Stomach (tissue), 9 donors: Measurements from ENCODE around the gene CFAP53. TPM values are rescaled to one million over a fixed set of nuclear protein-coding genes. Genes with fewer than 3 reads are reported as not detected.

Experiments used
- DNase-seq, 2 donors: peaks; one replicate each; pipeline versions ENCODE4 v3.0.0 to v3.0.0-alpha.2; 2013 to 2019
- H3K27ac ChIP-seq, 5 donors: fragments of 200-600 bp in 4 of 5; sonication (generic) in 4 of 5; one replicate each; pipeline ENCODE4 v1.5.1; 2013 to 2019; ENCODE audit warnings: mild to moderate bottlenecking in 1 of 5, moderate library complexity in 1 of 5
- H3K27me3 ChIP-seq, 3 donors: fragments of 200-600 bp; sonication (generic); one replicate each; pipeline ENCODE4 v1.5.1; 2017 to 2019; ENCODE audit warnings: mixed run types in 1 of 3
- H3K36me3 ChIP-seq, 4 donors: fragments of 200-600 bp; sonication (generic); 1 replicate in 3 of 4; 2 replicates in 1 of 4; pipeline ENCODE4 v1.5.1; 2016 to 2019
- H3K4me1 ChIP-seq, 4 donors: fragments of 200-600 bp; sonication (generic); one replicate each; pipeline ENCODE4 v1.5.1; 2016 to 2019
- H3K4me3 ChIP-seq, 4 donors: fragments of 200-600 bp; sonication (generic) in 3 of 4; one replicate each; pipeline ENCODE4 v1.5.1; 2016 to 2019; ENCODE audit warnings: mild to moderate bottlenecking in 1 of 4
- H3K9me3 ChIP-seq, 4 donors: fragments of 200-600 bp; sonication (generic); one replicate each; pipeline ENCODE4 v1.5.1; 2016 to 2019
- EP300 ChIP-seq: sonication (generic); formaldehyde crosslinking; IDR thresholded peaks from one replicate; pipeline ENCODE4 v1.6.1; 2017; ENCODE audit warnings: antibody characterized with exemption
- POLR2A ChIP-seq, 4 donors: fragments of 450-650 bp; IDR thresholded peaks; one replicate each; pipeline ENCODE4 v1.6.1; 2016; ENCODE audit warnings: antibody characterized with exemption in 4 of 4, control low read depth in 2 of 4, mild to moderate bottlenecking in 1 of 4, moderate library complexity in 1 of 4
- POLR2AphosphoS5 ChIP-seq, 3 donors: sonication (generic); formaldehyde crosslinking; IDR thresholded peaks; one replicate each; pipeline ENCODE4 v1.6.1; 2016; ENCODE audit warnings: antibody characterized with exemption in 3 of 3
- WGBS, 5 donors: extraction: QIAGEN DNeasy Blood & Tissue Kit in 3 of 5; methylation state at CpG; one replicate each; pipeline versions ENCODE4 v1.1.5 to v1.1.7; 2013 to 2018; 5-methylcytosine and 5-hydroxymethylcytosine counted together
- intact Hi-C: fragments of 100-400 bp; cut with DNase I; formaldehyde crosslinking; loops from one replicate; pipeline ENCODE4 v1.15.1; 2023; ENCODE audit warnings: low total_unique reads
- polyA plus RNA-seq, 3 donors: library from polyadenylated mRNA; stranded (reverse); fragments of 200-250 nt; gene quantifications; one replicate each; pipeline ENCODE4 v1.2.3, GENCODE V29; 2013
- total RNA-seq, 5 donors: library from RNA; depleted of rRNA; stranded (reverse); fragments of >200 nt; gene quantifications; one replicate each; pipeline versions ENCODE4 v1.1.0 to v1.2.3, GENCODE V29; 2014 to 2016
- TF ChIP-seq, protein P1 (sequence below), 7 experiments: fragments of 450-650 bp in 4 of 7; fragments of 200-600 bp in 3 of 7; sonication (generic) in 3 of 7; IDR thresholded peaks; one replicate each; pipeline ENCODE4 v1.5.1; 2016 to 2019; ENCODE audit warnings: antibody characterized with exemption in 7 of 7, control low read depth in 2 of 7, mild to moderate bottlenecking in 1 of 7
- donor health status: healthy with polysubstance abuse.
- donor health status: Bipolar disorder and iron deficiency.
- donor health status: healthy.

The CFAP53 gene
- total and polyA plus RNA-seq, 8 donors = 0.25 to 4.1 (median 0.73) TPM; not detected in 4

DNA sequence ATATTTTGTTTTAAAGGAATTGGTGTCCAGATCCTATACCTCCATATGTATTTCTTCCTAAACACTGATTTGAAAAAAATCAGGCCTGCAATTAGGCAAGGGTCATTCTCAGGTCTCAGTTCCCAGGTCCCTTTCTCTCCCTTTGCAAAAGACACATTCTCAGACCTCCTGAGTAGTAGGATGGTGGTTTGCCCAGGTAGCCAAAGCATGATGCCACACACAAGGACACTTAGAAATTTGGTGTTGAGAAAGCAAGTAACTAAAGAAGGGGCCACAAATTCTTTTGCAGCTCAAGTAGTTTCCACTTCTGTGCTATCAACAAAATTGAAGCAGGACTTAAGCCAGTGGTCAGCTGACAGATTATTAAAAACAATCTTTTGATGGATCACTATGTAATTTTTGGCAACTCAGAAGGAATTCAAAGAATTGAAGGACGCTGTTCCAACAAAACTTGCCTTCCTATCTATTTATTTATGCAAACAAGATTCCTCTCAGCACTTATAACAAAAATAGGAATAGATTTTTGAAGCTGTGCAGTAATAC, 64.7 kb downstream of the CFAP53 start:
- no peak overlapping the region for H3K27ac ChIP-seq
- H3K4me3 ChIP-seq = no peak overlapping the region
- peaks cover 0 to 6% (median 0%) of the 10 kb centered on the region in 4 donors for H3K4me1 ChIP-seq
- TF ChIP-seq, protein P1, sequence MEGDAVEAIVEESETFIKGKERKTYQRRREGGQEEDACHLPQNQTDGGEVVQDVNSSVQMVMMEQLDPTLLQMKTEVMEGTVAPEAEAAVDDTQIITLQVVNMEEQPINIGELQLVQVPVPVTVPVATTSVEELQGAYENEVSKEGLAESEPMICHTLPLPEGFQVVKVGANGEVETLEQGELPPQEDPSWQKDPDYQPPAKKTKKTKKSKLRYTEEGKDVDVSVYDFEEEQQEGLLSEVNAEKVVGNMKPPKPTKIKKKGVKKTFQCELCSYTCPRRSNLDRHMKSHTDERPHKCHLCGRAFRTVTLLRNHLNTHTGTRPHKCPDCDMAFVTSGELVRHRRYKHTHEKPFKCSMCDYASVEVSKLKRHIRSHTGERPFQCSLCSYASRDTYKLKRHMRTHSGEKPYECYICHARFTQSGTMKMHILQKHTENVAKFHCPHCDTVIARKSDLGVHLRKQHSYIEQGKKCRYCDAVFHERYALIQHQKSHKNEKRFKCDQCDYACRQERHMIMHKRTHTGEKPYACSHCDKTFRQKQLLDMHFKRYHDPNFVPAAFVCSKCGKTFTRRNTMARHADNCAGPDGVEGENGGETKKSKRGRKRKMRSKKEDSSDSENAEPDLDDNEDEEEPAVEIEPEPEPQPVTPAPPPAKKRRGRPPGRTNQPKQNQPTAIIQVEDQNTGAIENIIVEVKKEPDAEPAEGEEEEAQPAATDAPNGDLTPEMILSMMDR (IDR thresholded peaks at IDR 0.05) = no peak
- TF ChIP-seq POLR2A (IDR thresholded peaks at IDR 0.05) = no peak
- no peak for TF ChIP-seq EP300
- TF ChIP-seq POLR2AphosphoS5 (IDR thresholded peaks at IDR 0.05) = no peak
- intact Hi-C loops = no loop called here
- no peaks in the 10 kb centered on the region for H3K36me3 ChIP-seq
- H3K27me3 ChIP-seq = peaks cover 0 to 62% (median 3%) of the 10 kb centered on the region in 3 donors
- 45 to 74% (median 62%) methylated on average over 1 of the region's 1 CpG for WGBS, 5 donors
- DNase-seq = no peak
- H3K9me3 ChIP-seq = peaks cover 0 to 8% (median 0%) of the 10 kb centered on the region in 4 donors

DNA sequence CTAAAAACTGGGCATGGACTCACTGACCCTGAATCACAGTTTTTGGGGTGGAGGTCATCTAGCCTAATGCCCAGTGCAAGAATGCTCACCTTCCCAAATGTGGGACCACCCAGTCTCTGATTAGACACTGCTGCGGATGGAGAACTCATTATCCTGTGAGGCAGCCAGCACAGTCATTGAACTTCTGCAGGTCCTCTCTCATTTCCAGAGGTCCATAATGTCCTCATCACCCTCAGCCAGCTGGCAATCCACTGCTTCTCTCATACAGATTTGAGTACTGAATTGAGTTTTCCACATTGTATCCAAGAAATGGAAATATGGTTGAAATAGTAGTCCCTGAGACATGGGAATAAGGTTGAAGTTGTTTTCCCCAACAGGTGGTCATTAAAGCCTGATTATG, 66.4 kb downstream of the CFAP53 start:
- 52 to 100% (median 94%) methylated on average over 1 of the region's 1 CpG for WGBS, 5 donors
- H3K4me1 ChIP-seq = peaks cover 0 to 13% (median 6%) of the 10 kb centered on the region in 4 donors
- DNase-seq = no peak
- no peak overlapping the region for H3K4me3 ChIP-seq
- H3K27me3 ChIP-seq = peaks cover 0 to 68% (median 3%) of the 10 kb centered on the region in 3 donors
- no peak for TF ChIP-seq POLR2A (IDR thresholded peaks at IDR 0.05)
- TF ChIP-seq POLR2AphosphoS5 (IDR thresholded peaks at IDR 0.05) = no peak
- no peak for TF ChIP-seq EP300
- no peaks in the 10 kb centered on the region for H3K36me3 ChIP-seq
- intact Hi-C loops = loop anchor here (10.0 kb wide), 1 partner anchor 685 kb away; no protein-coding TSS in a partner anchor
- H3K9me3 ChIP-seq = peaks cover 0 to 8% (median 0%) of the 10 kb centered on the region in 4 donors
- H3K27ac ChIP-seq = no peak overlapping the region

DNA sequence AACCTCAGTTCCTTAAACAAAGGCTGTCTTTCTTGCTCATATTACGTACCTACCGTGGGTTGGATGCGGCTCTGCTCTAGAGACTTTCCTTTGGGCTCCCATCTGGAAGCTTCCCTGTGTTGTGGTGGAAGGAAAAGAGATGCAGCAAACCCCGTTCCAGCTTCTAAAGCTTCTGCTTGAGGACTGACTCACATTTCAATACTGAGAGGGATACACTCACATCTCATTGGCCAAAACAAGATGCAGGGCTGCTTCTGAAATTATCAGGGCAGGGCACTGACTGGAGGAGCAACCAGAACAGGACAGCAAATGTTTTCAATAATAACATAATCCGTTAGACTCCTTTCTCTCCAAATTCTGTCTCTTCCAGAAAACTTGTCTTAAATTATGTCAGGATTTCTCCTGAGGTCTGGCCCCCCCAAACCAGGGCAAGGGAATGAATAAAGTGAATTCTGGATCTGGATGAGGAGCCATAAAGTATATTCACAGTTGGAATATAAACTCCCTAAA, 66.9 kb downstream of the CFAP53 start:
- Histone ChIP-seq H3K36me3 (no peaks in the 10 kb centered on the region), H3K27ac (no peak overlapping the region), H3K4me3 (no peak overlapping the region), H3K27me3 (peaks cover 0 to 68% (median 8%) of the 10 kb centered on the region in 3 donors), H3K4me1 (peaks cover under 1 to 18% (median 11%) of the 10 kb centered on the region in 4 donors), H3K9me3 (peaks cover 0 to 8% (median 0%) of the 10 kb centered on the region in 4 donors)
- TF ChIP-seq POLR2A (IDR thresholded peaks at IDR 0.05) = no peak
- no peak for TF ChIP-seq EP300
- TF ChIP-seq POLR2AphosphoS5 (IDR thresholded peaks at IDR 0.05) = no peak
- TF ChIP-seq, protein P1 (IDR thresholded peaks at IDR 0.05) = no peak
- no peak for DNase-seq
- WGBS, 5 donors = 65 to 84% (median 77%) methylated on average over 5 of the region's 5 CpGs
- intact Hi-C loops = loop anchor here (10.0 kb wide), 1 partner anchor 685 kb away; no protein-coding TSS in a partner anchor

DNA sequence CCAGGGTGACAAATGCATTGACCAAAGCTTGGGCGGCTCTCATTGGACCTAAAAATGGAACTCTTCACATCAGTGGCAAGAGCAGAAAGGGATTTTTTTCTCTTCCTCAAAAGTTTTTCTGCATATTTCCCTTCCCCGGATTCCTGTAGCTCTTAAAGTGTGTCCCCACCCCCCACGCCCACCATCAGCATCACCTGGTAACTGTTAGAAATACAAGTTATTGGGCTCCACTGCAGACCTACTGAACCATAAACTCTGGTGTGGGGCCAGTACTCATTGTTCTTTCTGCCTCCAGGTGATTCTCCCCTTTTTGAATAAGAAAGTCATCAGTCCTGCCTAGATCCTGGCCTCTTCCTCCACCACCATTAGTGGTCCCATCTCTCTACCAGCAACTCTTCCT, 70.0 kb downstream of the CFAP53 start:
- 86 to 95% (median 93%) methylated on average over 3 of the region's 3 CpGs for WGBS, 5 donors
- Histone ChIP-seq H3K4me3 (no peak overlapping the region), H3K4me1 (peaks cover 13 to 29% (median 26%) of the 10 kb centered on the region in 4 donors), H3K27me3 (peaks cover 0 to 80% (median 20%) of the 10 kb centered on the region in 3 donors), H3K27ac (no peak overlapping the region), H3K9me3 (peaks cover 0 to 6% (median 0%) of the 10 kb centered on the region in 4 donors), H3K36me3 (no peaks in the 10 kb centered on the region)
- TF ChIP-seq POLR2AphosphoS5 (IDR thresholded peaks at IDR 0.05) (no peak), POLR2A (IDR thresholded peaks at IDR 0.05) (no peak), EP300 (no peak)
- TF ChIP-seq, protein P1 (IDR thresholded peaks at IDR 0.05) = no peak
- intact Hi-C loops = loop anchor here (10.0 kb wide), 1 partner anchor 681 kb away; no protein-coding TSS in a partner anchor
- DNase-seq = no peak
